Ovary (tissue), 9 donors: ENCODE data around the gene PDE4D. TPM values are rescaled to one million over a fixed set of nuclear protein-coding genes. Genes with fewer than 3 reads are reported as not detected.

Source experiments
- DNase-seq, 5 donors: peaks; one replicate each; pipeline ENCODE4 v3.0.0-alpha.2; 2019 to 2020
- H3K27ac ChIP-seq, 2 donors: fragments of 200-600 bp; one replicate each; pipeline versions ENCODE4 v1.5.1 to v1.8.0; 2019 to 2022
- H3K27me3 ChIP-seq: fragments of 200-600 bp; one replicate; pipeline ENCODE4 v1.8.0; 2022
- H3K36me3 ChIP-seq: fragments of 200-600 bp; sonication (generic); one replicate; pipeline ENCODE4 v1.5.1; 2019
- H3K4me1 ChIP-seq: one replicate; pipeline ENCODE4 v1.8.1; 2013; ENCODE audit warnings: mild to moderate bottlenecking, moderate library complexity; ENCODE audit not compliant: insufficient read depth
- H3K4me3 ChIP-seq: fragments of 200-600 bp; sonication (generic); one replicate; pipeline ENCODE4 v1.5.1; 2017
- H3K9me3 ChIP-seq, 2 donors: fragments of 200-600 bp in 1 of 2; sonication (generic) in 1 of 2; one replicate each; pipeline versions ENCODE4 v1.5.1 to v1.8.1; 2013 to 2019; ENCODE audit warnings: mild to moderate bottlenecking in 1 of 2, moderate library complexity in 1 of 2
- EP300 ChIP-seq: sonication (generic); formaldehyde crosslinking; IDR thresholded peaks from one replicate; pipeline ENCODE4 v1.6.1; 2017; ENCODE audit warnings: antibody characterized with exemption
- POLR2A ChIP-seq: fragments of 450-650 bp; IDR thresholded peaks from one replicate; pipeline ENCODE4 v1.6.1; 2017; ENCODE audit warnings: antibody characterized with exemption, mild to moderate bottlenecking, moderate library complexity
- WGBS, 3 donors: extraction: QIAGEN DNeasy Blood & Tissue Kit in 1 of 3; methylation state at CpG; one replicate each; pipeline versions ENCODE4 v1.1.5 to v1.1.7; 2013 to 2017; 5-methylcytosine and 5-hydroxymethylcytosine counted together
- intact Hi-C, 4 donors: fragments of 100-400 bp; cut with DNase I; formaldehyde crosslinking; loops; one replicate each; pipeline versions ENCODE4 v1.11.0 to v1.15.1; 2022 to 2023
- polyA plus RNA-seq, 2 donors: library from polyadenylated mRNA; stranded (reverse); fragments of 200-250 nt in 1 of 2; fragments of 350-450 nt in 1 of 2; fragmentation: Illumina TruSeq in 1 of 2; extraction: RNeasy Lipid Tissue Mini Kit (QIAGEN cat#74804) in 1 of 2; gene quantifications; one replicate each; pipeline ENCODE4 v1.2.3, GENCODE V29; 2013 to 2014
- total RNA-seq, 7 donors: library from RNA; depleted of rRNA in 2 of 7; stranded (reverse); fragments of >200 nt in 2 of 7; fragmentation: NEBNext Ultra II Directional in 3 of 7; extraction: Animal tissue kit (Norgen Biotek cat#: 25700) in 3 of 7; gene quantifications; one replicate each; pipeline versions ENCODE4 v1.1.0 to v1.2.4, GENCODE V29; 2016 to 2023
- TF ChIP-seq, protein P1 (sequence below), 3 donors: fragments of 450-650 bp in 2 of 3; fragments of 200-600 bp in 1 of 3; IDR thresholded peaks; one replicate each; pipeline versions ENCODE4 v1.5.1 to v1.8.0; 2016 to 2022; ENCODE audit warnings: antibody characterized with exemption in 3 of 3, mild to moderate bottlenecking in 1 of 3
- donor health status: DM: no; HTN: no; CAD: no; lungs with moderate emphysema.
- donor health status: DM: no; HTN: no; CAD: no.
- donor health status: Bipolar disorder and iron deficiency.
- donor health status: DM: yes; HTN: yes; CAD: no.
- donor health status: DM: no; HTN: no; CAD: no.
- donor health status: DM: yes; HTN: yes; CAD: no.

PDE4D gene
- total and polyA plus RNA-seq, 9 donors, result 1.3 to 67.6 (median 8.4) TPM

DNA sequence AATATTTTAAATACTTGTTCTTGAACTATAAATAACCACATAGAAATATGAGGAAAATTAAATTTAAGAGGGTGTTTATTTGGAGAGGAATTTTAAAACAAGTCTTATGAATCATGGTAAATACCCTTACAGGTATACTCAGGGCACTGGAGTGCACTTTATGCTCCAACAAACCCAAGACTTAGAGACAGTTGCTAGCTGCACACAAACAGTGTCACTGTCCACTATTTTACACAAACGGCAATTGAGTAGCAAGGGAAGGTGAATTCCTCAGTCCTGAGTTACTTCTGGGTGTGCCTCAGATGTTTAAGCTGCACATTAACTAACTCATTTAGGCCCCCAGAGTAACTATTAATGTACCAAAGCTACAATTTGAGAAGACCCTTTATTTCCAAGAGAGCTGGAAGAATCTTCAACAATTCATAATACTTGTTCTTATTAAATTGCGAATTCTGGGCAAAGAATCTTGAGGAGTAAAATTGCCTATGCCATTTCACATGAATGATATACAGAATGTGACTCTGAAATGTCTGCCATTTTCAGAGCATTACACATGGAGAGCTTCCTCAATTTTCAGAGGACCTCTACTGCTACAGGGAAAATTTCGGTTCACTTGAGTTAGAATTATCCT lies 371.2 kb downstream of the PDE4D start:
- H3K9me3 ChIP-seq, result no peaks in the 10 kb centered on the region
- intact Hi-C loops, result no loop called here
- 45 to 59% (median 52%) methylated on average over 3 of the region's 3 CpGs for WGBS, 3 donors
- no peaks in the 10 kb centered on the region for H3K27me3 ChIP-seq
- no peak overlapping the region for H3K4me3 ChIP-seq
- DNase-seq, result no peak
- no peak for TF ChIP-seq POLR2A
- TF ChIP-seq, protein P1, sequence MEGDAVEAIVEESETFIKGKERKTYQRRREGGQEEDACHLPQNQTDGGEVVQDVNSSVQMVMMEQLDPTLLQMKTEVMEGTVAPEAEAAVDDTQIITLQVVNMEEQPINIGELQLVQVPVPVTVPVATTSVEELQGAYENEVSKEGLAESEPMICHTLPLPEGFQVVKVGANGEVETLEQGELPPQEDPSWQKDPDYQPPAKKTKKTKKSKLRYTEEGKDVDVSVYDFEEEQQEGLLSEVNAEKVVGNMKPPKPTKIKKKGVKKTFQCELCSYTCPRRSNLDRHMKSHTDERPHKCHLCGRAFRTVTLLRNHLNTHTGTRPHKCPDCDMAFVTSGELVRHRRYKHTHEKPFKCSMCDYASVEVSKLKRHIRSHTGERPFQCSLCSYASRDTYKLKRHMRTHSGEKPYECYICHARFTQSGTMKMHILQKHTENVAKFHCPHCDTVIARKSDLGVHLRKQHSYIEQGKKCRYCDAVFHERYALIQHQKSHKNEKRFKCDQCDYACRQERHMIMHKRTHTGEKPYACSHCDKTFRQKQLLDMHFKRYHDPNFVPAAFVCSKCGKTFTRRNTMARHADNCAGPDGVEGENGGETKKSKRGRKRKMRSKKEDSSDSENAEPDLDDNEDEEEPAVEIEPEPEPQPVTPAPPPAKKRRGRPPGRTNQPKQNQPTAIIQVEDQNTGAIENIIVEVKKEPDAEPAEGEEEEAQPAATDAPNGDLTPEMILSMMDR (IDR thresholded peaks at IDR 0.05), result no peak
- TF ChIP-seq EP300, result no peak
- H3K4me1 ChIP-seq, result no peaks in the 10 kb centered on the region
- H3K36me3 ChIP-seq, result no peaks in the 10 kb centered on the region
- H3K27ac ChIP-seq, result no peak overlapping the region

DNA sequence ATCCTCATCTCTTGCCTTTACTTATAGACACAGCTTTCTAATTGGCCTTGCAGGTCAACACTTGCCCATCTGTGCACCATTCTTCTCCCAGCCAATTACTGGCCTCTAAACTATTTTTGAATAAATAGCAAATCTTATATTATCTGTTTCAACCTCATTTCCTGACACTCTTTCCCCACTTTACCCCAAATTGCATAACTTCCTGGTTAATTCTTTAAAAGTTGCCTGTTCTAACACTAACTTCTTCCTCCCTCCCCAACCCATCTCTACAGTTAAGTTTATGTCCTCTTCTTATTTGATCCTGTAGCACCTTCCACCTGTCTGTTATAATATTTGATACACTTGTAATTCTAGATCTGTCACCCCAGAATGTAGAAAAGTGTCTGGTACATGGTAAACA lies 372.1 kb downstream of the PDE4D start:
- no peaks in the 10 kb centered on the region for H3K9me3 ChIP-seq
- TF ChIP-seq, protein P1 (IDR thresholded peaks at IDR 0.05), result no peak
- no peak for TF ChIP-seq EP300
- no peak for TF ChIP-seq POLR2A
- no peaks in the 10 kb centered on the region for H3K4me1 ChIP-seq
- no peak for DNase-seq
- intact Hi-C loops, result no loop called here
- no peak overlapping the region for H3K27ac ChIP-seq
- H3K27me3 ChIP-seq, result no peaks in the 10 kb centered on the region
- H3K4me3 ChIP-seq, result no peak overlapping the region
- H3K36me3 ChIP-seq, result no peaks in the 10 kb centered on the region

DNA sequence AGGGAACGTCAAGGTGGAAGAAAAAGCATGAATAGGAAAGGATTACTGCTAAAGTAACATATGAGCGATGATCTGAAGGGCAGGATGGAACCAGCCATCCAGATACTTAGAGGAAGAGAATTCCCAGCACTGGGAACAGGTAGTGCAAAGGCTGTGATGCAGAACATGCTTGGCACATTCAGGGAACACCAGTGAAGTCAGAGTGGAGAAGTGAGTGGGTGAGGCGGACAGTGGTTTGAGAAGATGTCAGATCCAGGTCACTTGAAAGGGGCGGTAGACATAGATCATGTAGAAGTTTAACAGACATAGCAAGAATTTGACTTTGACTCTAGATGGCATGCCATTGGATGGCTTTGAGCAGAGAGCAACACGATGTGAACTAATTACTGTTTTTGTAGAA lies 374.2 kb downstream of the PDE4D start:
- no peak for TF ChIP-seq EP300
- no peak for TF ChIP-seq POLR2A
- TF ChIP-seq, protein P1 (IDR thresholded peaks at IDR 0.05), result no peak
- no peak overlapping the region for H3K4me3 ChIP-seq
- no peak overlapping the region for H3K27ac ChIP-seq
- no peaks in the 10 kb centered on the region for H3K36me3 ChIP-seq
- WGBS, 3 donors, result 83 to 87% (median 87%) methylated on average over 5 of the region's 5 CpGs
- intact Hi-C loops, result no loop called here
- no peaks in the 10 kb centered on the region for H3K27me3 ChIP-seq
- no peaks in the 10 kb centered on the region for H3K4me1 ChIP-seq
- no peak for DNase-seq
- H3K9me3 ChIP-seq, result no peaks in the 10 kb centered on the region

DNA sequence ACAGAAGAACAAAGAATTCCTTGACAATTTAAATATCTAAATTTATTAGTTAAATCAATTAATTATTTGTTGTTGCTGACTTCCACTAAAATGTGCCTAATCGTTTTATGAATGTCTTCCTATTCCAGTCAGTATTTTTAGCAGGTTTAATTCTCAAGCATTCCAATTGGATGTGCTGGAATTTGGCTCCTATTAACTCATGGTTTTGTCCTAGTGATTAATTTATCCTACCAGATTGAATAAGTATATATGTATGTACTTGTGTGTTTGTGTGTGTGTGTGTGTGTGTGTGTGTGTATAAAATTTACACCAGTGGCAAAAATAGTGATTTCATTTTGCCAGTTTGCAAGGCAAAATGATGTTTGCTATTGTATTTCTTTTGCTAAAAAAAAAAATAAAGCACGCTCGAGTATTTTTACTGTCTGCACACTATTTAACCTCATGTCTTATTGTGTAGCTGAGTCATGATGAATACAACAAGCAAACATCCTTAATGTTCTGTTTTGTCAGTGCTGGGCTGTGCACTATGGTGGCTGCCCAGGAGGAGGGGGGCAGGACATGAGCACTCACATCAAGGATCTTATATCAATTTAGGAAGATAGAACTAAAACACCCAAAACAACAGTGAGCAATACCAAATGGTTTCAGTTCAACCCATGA lies 375.5 kb downstream of the PDE4D start:
- 26 to 48% (median 44%) methylated on average over 3 of the region's 3 CpGs for WGBS, 3 donors
- H3K36me3 ChIP-seq, result no peaks in the 10 kb centered on the region
- intact Hi-C loops, result no loop called here
- no peaks in the 10 kb centered on the region for H3K4me1 ChIP-seq
- no peak for DNase-seq
- no peak overlapping the region for H3K4me3 ChIP-seq
- H3K27ac ChIP-seq, result no peak overlapping the region
- H3K27me3 ChIP-seq, result no peaks in the 10 kb centered on the region
- no peak for TF ChIP-seq POLR2A
- TF ChIP-seq, protein P1 (IDR thresholded peaks at IDR 0.05), result no peak
- no peak for TF ChIP-seq EP300
- no peaks in the 10 kb centered on the region for H3K9me3 ChIP-seq
